Progenitor cell of endocrine pancreas (in vitro differentiated cells): ENCODE measurements around the gene TIGAR. TPM values are rescaled to one million over a fixed set of nuclear protein-coding genes. Genes with fewer than 3 reads are reported as not detected.

Source experiments
- DNase-seq: peaks from one replicate; pipeline ENCODE4 v3.0.0; 2021; ENCODE audit warnings: low spot score; ENCODE audit not compliant: unreplicated experiment
- H3K27ac Mint-ChIP-seq: 2 replicates; pipeline ENCODE4 v1.8.0; 2021; ENCODE audit warnings: mild to moderate bottlenecking, moderate library complexity, mixed read lengths
- H3K27me3 Mint-ChIP-seq: 2 replicates; pipeline ENCODE4 v1.8.0; 2021; ENCODE audit warnings: mixed read lengths
- H3K36me3 Mint-ChIP-seq: 2 replicates; pipeline ENCODE4 v1.8.0; 2022; ENCODE audit warnings: mixed read lengths; ENCODE audit not compliant: insufficient read depth
- H3K4me1 Mint-ChIP-seq: 2 replicates; pipeline ENCODE4 v1.8.0; 2021; ENCODE audit warnings: low read depth, mixed read lengths
- H3K4me3 Mint-ChIP-seq: 2 replicates; pipeline ENCODE4 v1.8.0; 2021; ENCODE audit warnings: low read depth, mild to moderate bottlenecking, moderate library complexity, mixed read lengths
- H3K9me3 Mint-ChIP-seq: 2 replicates; pipeline ENCODE4 v1.8.0; 2021; ENCODE audit warnings: low read depth, mixed read lengths
- CTCF ChIP-seq: fragments of 200-600 bp; sonication (generic); IDR thresholded peaks from one replicate; pipeline ENCODE4 v1.5.0; 2021; ENCODE audit warnings: antibody characterized with exemption, mild to moderate bottlenecking; ENCODE audit not compliant: unreplicated experiment
- total RNA-seq: library from RNA; stranded (reverse); gene quantifications from 2 replicates; pipeline ENCODE4 v1.2.1, GENCODE V29; 2021

The TIGAR gene
- total RNA-seq, 1 donor from 2014 or later: 21.6 TPM

DNA sequence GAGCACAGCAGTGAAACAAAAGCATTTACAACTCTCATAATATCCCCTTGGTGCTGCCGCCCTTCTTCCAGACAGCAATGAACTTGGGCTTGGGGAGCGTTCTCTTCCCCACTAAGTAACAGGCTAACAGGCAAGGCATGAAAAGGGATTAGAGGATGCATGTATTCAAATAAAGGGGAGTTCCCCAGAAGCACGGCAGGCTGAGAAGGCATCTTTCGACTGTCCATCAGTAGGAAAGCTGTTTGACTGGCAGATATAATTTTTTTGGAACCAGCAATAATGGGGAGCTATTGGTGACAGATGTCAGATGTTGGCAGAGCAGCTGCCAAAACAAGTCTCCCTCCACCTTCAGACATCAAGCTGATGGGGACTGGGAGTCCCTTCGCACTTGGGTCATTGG, 9.2 kb upstream of the TIGAR start:
- Mint-ChIP-seq H3K27ac (no peak overlapping the region), H3K4me1 (peaks cover 15% of the 10 kb centered on the region), H3K9me3 (no peaks in the 10 kb centered on the region), H3K4me3 (no peak overlapping the region), H3K36me3 (peaks cover 11% of the 10 kb centered on the region), H3K27me3 (no peaks in the 10 kb centered on the region)
- no peak for TF ChIP-seq CTCF
- no peak for DNase-seq

DNA sequence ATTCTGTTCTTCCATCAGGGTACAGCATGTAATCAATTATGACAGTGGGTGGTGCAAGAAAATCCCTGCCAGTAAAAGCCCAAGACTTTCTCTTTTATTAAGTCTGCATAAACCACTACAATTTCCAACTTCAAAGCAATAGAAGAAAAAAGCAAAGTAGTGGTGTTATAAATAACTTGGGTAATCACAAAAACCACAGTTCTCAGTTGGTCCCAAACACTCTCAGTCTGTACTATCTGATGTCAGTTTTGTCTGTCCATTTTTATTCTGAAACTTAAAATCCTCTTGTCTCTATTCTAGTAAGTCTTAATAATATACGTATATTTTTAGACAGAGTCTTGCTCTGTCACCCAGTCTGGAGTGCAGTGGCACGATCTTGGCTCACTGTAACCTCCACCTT, 8.8 kb upstream of the TIGAR start:
- H3K4me3 Mint-ChIP-seq: no peak overlapping the region
- DNase-seq: no peak
- peaks cover 11% of the 10 kb centered on the region for H3K36me3 Mint-ChIP-seq
- no peaks in the 10 kb centered on the region for H3K9me3 Mint-ChIP-seq
- no peak for TF ChIP-seq CTCF
- no peaks in the 10 kb centered on the region for H3K27me3 Mint-ChIP-seq
- peaks cover 11% of the 10 kb centered on the region for H3K4me1 Mint-ChIP-seq
- H3K27ac Mint-ChIP-seq: no peak overlapping the region

DNA sequence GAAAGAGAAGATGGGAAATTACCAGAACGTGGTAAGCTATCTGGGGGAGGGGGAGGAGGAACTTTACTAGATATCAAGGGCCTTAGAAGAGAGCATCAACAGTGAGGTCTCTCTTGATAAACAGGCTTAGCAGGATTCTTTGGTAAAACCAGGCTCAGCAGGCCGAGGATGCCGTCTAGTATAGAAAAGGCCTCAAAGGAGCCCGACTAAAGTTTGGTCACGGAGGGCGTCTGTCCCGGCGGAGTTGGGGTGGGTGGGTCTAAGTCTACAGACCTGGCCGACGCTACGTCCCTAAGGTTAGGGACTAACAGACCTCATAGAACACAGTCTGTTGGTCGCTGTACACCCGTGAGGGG, 538 bp upstream of the TIGAR start:
- Mint-ChIP-seq H3K27me3 (no peaks in the 10 kb centered on the region), H3K36me3 (peaks cover 6% of the 10 kb centered on the region), H3K9me3 (peaks cover 3% of the 10 kb centered on the region), H3K4me3 (peak overlapping the region; percentile 90), H3K27ac (peak overlapping the region; percentile 98), H3K4me1 (peaks cover 11% of the 10 kb centered on the region)
- DNase-seq: no peak
- TF ChIP-seq CTCF: no peak

DNA sequence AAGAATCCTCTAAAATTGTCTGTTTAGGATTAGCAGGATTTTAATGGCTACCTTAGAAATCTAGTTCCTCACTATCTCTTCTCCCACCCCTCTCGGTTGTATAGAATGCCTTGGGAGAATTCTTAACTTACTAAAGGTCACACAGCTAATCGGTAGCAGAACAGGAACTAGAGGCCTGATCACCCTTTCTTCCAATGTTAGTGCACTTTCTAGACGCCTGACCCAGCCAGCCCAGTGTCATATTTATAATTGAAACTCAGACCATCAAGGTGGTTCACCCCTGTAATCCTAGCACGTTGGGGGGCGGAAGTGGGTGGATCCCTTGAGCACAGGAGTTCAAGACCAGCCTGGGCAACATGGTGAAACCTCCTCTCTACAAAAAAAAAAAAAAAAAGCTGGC, 1.7 kb downstream of the TIGAR start:
- peak overlapping the region; percentile 90 for H3K4me3 Mint-ChIP-seq
- no peak for TF ChIP-seq CTCF
- peaks cover 11% of the 10 kb centered on the region for H3K36me3 Mint-ChIP-seq
- peaks cover 3% of the 10 kb centered on the region for H3K9me3 Mint-ChIP-seq
- DNase-seq: no peak
- H3K27ac Mint-ChIP-seq: no peak overlapping the region
- H3K4me1 Mint-ChIP-seq: peaks cover 11% of the 10 kb centered on the region
- H3K27me3 Mint-ChIP-seq: no peaks in the 10 kb centered on the region

DNA sequence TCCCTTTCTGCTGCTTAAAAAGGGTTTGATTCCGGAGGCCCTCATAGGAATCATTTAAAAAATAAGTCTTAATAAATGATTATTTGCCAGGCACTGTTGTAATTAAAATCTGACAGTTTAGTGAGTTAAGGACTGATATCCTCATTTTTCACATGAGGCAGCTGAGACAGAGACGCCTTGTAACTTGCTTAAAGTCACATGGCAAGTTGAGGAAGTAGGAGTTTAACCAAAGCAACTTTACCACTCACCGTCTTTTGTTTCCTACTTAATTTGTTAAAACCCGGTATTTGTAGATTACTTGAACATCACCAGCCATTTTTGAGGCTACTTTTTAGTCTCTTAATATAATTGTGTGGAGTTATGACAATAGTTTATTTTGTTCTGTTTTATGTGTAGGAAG, 2.4 kb downstream of the TIGAR start:
- peaks cover 11% of the 10 kb centered on the region for H3K4me1 Mint-ChIP-seq
- DNase-seq: no peak
- peaks cover 3% of the 10 kb centered on the region for H3K9me3 Mint-ChIP-seq
- no peak overlapping the region for H3K4me3 Mint-ChIP-seq
- H3K36me3 Mint-ChIP-seq: peaks cover 11% of the 10 kb centered on the region
- H3K27ac Mint-ChIP-seq: no peak overlapping the region
- no peak for TF ChIP-seq CTCF
- H3K27me3 Mint-ChIP-seq: no peaks in the 10 kb centered on the region
